Dermis blood vessel endothelial cell (primary cell): ENCODE data around the gene HPRT1. TPM values are rescaled to one million over a fixed set of nuclear protein-coding genes. Genes with fewer than 3 reads are reported as not detected.

Experiments
- DNase-seq: peaks from one replicate; pipeline ENCODE4 v3.0.0; 2010
- total RNA-seq: library from RNA; depleted of rRNA; stranded (reverse); fragments of >200 nt; gene quantifications from 2 replicates; pipeline ENCODE4 v1.2.3, GENCODE V29; 2014

Gene HPRT1
- total RNA-seq, 1 donor from 2014 or later: 24.7 TPM

DNA sequence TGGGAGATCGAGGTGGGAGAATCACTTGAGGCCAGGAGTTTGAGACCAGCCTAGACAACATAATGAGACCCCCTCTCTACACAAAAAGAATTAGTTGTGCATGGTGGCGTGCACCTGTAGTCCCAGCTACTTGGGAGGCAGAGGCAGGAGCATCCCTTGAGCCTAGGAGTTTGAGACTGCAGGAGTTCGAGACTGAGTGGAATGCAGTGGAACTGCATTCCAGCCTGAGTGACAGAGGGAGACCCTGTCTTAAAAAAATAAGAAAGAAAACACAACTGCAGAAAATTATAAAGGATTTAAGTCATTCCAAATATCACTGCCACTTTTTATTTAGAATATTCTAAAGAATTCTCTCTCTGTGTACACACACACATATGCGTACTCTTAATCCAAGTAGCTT is 18.4 kb downstream of the HPRT1 start:
- no peak for DNase-seq

- no peak for DNase-seq
These were observed 20.1 kb downstream of the HPRT1 start for GRCh38 chrX:134480061-134480460.

GRCh38 chrX:134481339-134481738 is 21.4 kb downstream of the HPRT1 start:
- no peak for DNase-seq

DNA sequence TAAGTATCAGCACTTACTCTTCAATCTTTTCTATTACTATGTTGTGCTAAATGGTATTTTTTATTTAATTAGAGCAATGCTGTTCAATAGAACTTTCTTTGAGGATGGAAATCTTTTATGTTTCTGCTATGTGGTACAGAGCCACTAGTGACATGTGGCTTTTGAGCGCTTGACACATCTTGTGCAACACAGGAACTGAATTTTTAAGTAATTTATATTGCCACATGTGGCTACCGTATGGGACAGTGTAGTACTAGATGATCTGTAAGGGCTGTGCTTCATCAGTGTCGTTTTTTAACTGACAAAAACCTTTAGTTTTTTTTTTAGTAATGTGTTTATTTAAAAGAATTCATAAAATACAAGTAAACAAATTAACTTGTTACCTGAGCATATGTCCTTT is 22.4 kb downstream of the HPRT1 start:
- DNase-seq: no peak

DNA sequence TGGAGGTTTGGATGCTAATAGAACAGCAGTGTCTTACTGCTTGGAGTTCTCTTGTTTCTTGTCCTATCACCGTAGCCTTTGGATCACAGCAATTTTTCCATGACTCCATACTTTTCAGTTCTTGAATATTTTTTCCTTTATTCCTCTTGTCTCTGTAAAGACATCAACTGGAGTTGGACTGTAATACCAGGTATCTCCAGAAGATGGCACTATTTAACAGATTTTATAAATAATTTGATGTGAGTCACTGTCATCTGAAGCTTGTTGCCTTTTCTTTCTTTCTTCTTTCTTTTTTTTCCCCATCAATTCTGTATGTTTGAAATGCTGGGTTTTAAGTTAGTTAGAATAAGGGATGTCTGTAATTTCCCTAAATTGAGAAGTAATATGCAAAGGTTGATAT is 24.1 kb downstream of the HPRT1 start:
- DNase-seq: peak; percentile 72

- no peak for DNase-seq
These were observed 42.0 kb downstream of the HPRT1 start for GRCh38 chrX:134501941-134502340.

GRCh38 chrX:134502686-134503085 is 42.7 kb downstream of the HPRT1 start:
- no peak for DNase-seq

- DNase-seq: peak; percentile 66
These were observed 52.6 kb downstream of the HPRT1 start for GRCh38 chrX:134512566-134512965.

- DNase-seq: no peak
These were observed 53.1 kb downstream of the HPRT1 start for GRCh38 chrX:134513091-134513490.

GRCh38 chrX:134520860-134521390 is 61.0 kb downstream of the HPRT1 start:
- peak; percentile 81 for DNase-seq

DNA sequence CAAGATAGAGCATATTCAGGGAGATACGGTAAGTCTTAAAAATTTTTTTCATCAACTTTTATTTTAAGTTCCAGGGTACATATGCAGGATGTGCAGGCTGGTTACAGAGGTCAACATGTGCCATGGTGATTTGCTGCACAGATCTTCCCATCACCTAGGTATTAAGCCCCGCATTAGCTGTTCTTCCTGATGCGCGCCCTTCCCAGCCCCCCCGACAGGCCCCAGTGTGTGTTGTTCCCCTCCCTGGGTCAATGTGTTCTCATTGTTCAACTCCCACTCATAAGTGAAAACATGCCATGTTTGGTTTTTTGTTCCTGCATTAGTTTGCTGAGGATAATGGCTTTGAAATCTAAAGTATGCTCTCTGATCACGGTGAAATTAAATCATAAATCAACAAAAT is 64.2 kb downstream of the HPRT1 start:
- peak; percentile 9 for DNase-seq

DNA sequence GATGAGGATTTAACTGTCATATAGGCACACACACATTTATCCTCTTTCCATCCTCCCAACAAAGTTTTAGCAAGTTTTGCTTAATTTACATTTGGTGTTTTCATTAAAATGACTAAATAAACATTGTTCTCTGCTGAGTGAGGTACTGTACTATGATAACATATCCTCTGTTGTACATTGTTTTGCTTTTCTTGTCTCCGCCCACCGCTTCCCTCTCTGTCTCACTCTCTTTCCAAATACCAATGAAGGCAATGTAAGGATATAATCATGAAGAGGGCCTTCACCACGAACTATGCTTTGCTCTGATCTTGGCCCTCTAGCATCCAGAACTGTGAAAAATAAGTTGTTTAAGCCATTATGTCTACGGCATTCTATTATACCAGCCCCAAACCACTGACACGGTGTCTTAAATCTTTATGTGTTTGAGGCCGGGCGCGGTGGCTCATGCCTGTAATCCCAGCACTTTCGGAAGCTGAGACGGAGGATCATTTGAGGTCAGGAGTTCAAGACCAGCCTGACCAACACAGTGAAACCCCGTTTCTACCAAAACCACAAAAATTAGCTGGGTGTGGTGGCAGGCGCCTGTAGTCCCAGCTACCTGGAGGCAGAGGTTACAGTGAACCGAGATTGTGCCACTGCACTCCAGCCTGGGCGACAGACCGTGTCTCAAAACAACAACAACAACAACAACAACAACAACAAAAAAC is 65.3 kb downstream of the HPRT1 start:
- peak; percentile 64 for DNase-seq

DNA sequence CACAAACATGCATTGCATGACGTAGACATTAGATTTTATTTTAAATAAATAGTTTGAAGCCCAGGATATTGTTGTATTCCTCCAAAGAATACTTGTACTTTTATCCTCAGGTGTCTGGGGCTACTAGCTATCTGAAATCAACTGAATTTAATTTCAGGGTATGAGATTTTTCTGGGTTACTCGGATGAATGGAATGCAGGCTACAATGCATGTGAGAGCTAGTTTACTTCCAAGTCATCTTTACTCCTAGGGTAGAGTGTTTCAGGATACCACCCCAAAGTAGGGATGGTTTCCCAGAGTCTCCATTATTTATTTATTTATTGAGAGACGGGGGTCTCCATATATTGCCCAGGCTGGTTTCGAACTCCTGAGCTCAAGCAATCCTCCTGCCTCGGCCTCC is 66.4 kb downstream of the HPRT1 start:
- no peak for DNase-seq

GRCh38 chrX:134528960-134529359 is 69.0 kb downstream of the HPRT1 start:
- DNase-seq: peak; percentile 61

- no peak for DNase-seq
These were observed 69.5 kb downstream of the HPRT1 start for GRCh38 chrX:134529481-134529880.

GRCh38 chrX:134530845-134531244 is 70.9 kb downstream of the HPRT1 start:
- no peak for DNase-seq

GRCh38 chrX:134533352-134533751 is 73.4 kb downstream of the HPRT1 start:
- DNase-seq: no peak

GRCh38 chrX:134533952-134534351 is 74.0 kb downstream of the HPRT1 start:
- no peak for DNase-seq

DNA sequence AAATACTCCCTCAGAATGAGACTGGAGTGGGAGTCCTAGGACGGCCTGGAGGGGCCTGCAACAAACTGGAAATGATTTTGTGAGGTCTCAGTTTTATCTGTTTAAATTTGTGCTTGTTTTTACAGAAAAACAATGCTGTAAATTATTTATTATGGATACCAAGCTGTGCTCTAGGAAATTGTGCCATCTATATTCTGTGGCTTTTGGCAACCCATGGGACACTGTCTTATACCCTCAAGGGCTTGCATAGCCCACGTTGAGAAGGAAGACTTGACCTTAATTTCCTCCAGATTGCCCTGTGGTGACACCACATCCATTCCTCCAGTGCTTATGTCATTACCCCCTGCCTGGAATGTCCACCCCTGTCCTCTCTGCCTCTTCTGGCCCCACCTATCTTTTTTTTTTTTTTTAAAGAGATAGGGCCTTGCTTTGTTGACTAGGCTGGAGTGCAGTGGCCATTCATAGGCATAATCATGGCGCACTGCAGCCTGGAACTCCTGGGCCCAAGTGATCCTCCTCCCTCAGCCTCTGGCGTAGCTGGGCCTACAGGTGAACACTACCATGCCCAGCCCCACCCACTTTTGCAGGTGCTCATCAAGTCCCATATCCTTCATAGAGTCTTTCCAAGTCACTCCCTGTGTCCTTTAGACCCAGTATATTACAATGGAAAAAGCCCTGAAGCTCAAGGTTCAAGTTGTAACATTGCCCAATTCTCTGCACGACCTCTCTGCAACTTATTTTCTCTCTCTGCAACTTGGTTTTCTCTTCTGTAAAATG is 77.4 kb downstream of the HPRT1 start:
- DNase-seq: no peak

DNA sequence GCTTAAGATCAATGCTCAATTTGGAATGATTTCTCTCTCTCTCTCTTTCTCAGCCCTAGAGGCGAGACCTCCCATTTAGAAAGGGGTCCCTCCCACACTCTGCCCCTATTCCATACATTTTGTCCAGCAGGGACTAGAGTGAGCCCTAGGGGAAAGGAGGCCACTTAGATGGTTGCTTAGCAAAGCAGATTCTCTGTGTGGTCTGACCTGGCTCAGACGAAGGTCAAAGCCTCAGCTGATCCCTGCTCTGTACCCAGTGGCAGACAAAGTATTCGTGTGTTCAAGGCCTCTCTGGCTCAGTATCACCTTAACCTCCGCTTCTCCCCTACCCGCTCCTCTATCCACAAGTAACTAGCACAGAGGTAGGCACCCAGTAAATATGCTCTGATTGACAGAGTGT is 78.4 kb downstream of the HPRT1 start:
- no peak for DNase-seq

GRCh38 chrX:134541906-134542305 is 81.9 kb downstream of the HPRT1 start:
- no peak for DNase-seq

GRCh38 chrX:134542485-134542884 is 82.5 kb downstream of the HPRT1 start:
- no peak for DNase-seq

- DNase-seq: peak; percentile 50
These were observed 83.3 kb downstream of the HPRT1 start for GRCh38 chrX:134543288-134543687.

GRCh38 chrX:134544135-134544512 is 84.2 kb downstream of the HPRT1 start:
- DNase-seq: no peak
